HepG2 (cell line): ENCODE results near the gene C4orf33. TPM values are rescaled to one million over a fixed set of nuclear protein-coding genes. Genes with fewer than 3 reads are reported as not detected.

ENCODE experiments used
- ARNTL ChIP-seq: sonication (generic); formaldehyde crosslinking; IDR thresholded peaks from 2 replicates; pipeline ENCODE4 v1.4.0; 2020; ENCODE audit warnings: mild to moderate bottlenecking, missing genetic modification reagents
- FOSL2 ChIP-seq: sonication (generic); formaldehyde crosslinking; IDR thresholded peaks from 2 replicates; pipeline ENCODE4 v1.4.0; 2020; ENCODE audit warnings: missing genetic modification reagents
- HDAC2 ChIP-seq: sonication (generic); formaldehyde crosslinking; IDR thresholded peaks from 2 replicates; pipeline ENCODE4 v1.4.0; 2020; ENCODE audit warnings: missing genetic modification reagents
- HIVEP1 ChIP-seq: sonication (generic); formaldehyde crosslinking; IDR thresholded peaks from 2 replicates; pipeline ENCODE4 v1.4.0; 2020; ENCODE audit warnings: mild to moderate bottlenecking, missing genetic modification reagents
- MTA3 ChIP-seq: sonication (generic); formaldehyde crosslinking; IDR thresholded peaks from 2 replicates; pipeline ENCODE4 v1.4.0; 2020; ENCODE audit warnings: missing genetic modification reagents
- TGIF2 ChIP-seq: IDR thresholded peaks from 2 replicates; pipeline ENCODE4 v1.6.1; 2016; ENCODE audit warnings: control low read depth, missing compliant biosample characterization
- ZBTB3 ChIP-seq: sonication (generic); formaldehyde crosslinking; IDR thresholded peaks from 2 replicates; pipeline ENCODE4 v1.4.0; 2020; ENCODE audit warnings: low read depth, mild to moderate bottlenecking, moderate library complexity, missing genetic modification reagents, borderline replicate concordance
- ZNF143 ChIP-seq: sonication (generic); formaldehyde crosslinking; IDR thresholded peaks from 2 replicates; pipeline ENCODE4 v1.4.0; 2020; ENCODE audit warnings: missing genetic modification reagents
- ZNF749 ChIP-seq: sonication (generic); formaldehyde crosslinking; IDR thresholded peaks from 2 replicates; pipeline ENCODE4 v1.8.0; 2022; ENCODE audit warnings: mild to moderate bottlenecking, missing genetic modification reagents, moderate library complexity, borderline replicate concordance
- polyA plus RNA-seq, 8 experiments: library from polyadenylated mRNA; depleted of rRNA in 3 of 8; stranded (reverse) in 7 of 8; unstranded in 1 of 8; fragments of >200 nt; fragmentation: Illumina TruSeq in 4 of 8; extraction: Trizol in 4 of 8; gene quantifications; 2 replicates each; pipeline versions ENCODE4 v1.2.1 to v1.2.3, GENCODE V29; 2011 to 2016; ENCODE audit warnings: low read depth in 4 of 8, missing spikeins in 1 of 8, mixed read lengths in 1 of 8; ENCODE audit not compliant: insufficient read depth in 1 of 8
- total RNA-seq, 5 experiments: library from RNA; depleted of rRNA; stranded (reverse); fragments of >200 nt; fragmentation: Illumina TruSeq; extraction: Trizol; gene quantifications; 2 replicates each; pipeline ENCODE4 v1.2.3, GENCODE V29; 2016; ENCODE audit warnings: low read depth in 1 of 5
- TF ChIP-seq, protein P1 (sequence below): IDR thresholded peaks from 2 replicates; pipeline ENCODE4 v1.6.1; 2012; ENCODE audit warnings: low read depth, low read length, improper control_type of control experiment
- TF ChIP-seq, protein P2 (sequence below): sonication (generic); formaldehyde crosslinking; conservative IDR thresholded peaks from 2 replicates; pipeline ENCODE4 v1.8.0; 2022; ENCODE audit warnings: mild to moderate bottlenecking, moderate library complexity, missing genetic modification reagents
- TF ChIP-seq, protein P3 (sequence below): sonication (generic); formaldehyde crosslinking; IDR thresholded peaks from 2 replicates; pipeline ENCODE4 v1.4.0; 2020; ENCODE audit warnings: mild to moderate bottlenecking, missing genetic modification reagents, borderline replicate concordance
- TF ChIP-seq, protein P4 (sequence below): sonication (generic); formaldehyde crosslinking; IDR thresholded peaks from 2 replicates; pipeline ENCODE4 v1.5.1; 2020; ENCODE audit warnings: mild to moderate bottlenecking, missing genetic modification reagents, moderate library complexity

C4orf33 gene
- total and polyA plus RNA-seq, 2 of the 13 experiments (the other 11 are each of a cell fraction or from before 2014, with no cell fraction given), result 2.8 to 3.3 TPM

DNA sequence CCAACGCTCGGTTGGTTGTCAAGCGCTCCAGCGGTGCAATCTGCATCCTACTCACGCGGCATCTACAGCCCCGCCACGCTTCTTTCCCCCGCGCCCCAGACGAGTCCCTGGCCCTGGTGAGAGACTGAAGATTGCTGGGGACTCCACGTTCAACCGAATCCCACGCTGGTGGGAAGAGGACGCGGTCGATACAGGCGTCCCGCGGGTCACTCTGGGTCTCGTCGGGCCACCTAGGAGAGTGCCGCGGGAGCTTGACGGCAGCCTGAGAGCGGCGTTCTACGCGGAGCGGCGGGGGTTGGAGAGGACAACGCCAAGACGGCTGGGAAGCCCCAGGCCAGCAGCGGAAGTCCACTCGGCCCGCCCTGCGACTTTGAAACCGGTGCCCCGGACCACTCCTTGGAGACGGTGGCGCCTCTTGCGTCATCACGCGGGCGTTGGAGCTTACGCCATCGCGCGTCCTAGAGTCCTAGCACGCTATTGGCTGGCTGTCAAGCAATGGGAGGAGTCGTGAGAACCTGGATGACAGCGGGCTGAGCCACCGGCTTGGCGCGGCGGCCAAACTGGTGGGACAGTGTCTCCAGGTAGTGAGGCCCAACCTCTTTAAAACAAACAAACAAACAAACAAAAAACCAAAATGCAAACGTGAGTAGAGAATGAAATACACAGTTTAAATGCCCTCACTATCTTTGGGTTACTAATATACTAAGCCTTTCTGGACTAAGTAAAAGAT is 2.6 kb upstream of the C4orf33 start, which contains the start of gene SCLT1 (continued):
- TF ChIP-seq ZNF143 (CRISPR knock-in tag) (peak; percentile 48; the same call in 1 of the 2 replicates), HDAC2 (peak; percentile 85), ARNTL (CRISPR knock-in tag) (peak; percentile 75), ZNF749 (peak; percentile 72; the same call in 1 of the 2 replicates), HIVEP1 (CRISPR knock-in tag) (peak; percentile 95), ZBTB3 (peak; percentile 40; the same call in 1 of the 2 replicates), TGIF2 (CRISPR knock-in tag) (peak; percentile 96), FOSL2 (CRISPR knock-in tag) (peak; percentile 73), MTA3 (CRISPR knock-in tag) (no peak)
- TF ChIP-seq, protein P1, sequence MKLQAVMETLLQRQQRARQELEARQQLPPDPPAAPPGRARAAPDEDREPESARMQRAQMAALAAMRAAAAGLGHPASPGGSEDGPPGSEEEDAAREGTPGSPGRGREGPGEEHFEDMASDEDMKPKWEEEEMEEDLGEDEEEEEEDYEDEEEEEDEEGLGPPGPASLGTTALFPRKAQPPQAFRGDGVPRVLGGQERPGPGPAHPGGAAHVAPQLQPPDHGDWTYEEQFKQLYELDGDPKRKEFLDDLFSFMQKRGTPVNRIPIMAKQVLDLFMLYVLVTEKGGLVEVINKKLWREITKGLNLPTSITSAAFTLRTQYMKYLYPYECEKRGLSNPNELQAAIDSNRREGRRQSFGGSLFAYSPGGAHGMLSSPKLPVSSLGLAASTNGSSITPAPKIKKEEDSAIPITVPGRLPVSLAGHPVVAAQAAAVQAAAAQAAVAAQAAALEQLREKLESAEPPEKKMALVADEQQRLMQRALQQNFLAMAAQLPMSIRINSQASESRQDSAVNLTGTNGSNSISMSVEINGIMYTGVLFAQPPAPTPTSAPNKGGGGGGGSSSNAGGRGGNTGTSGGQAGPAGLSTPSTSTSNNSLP, result 0 out of 2 replicates have a peak, but pooled peaks have one; percentile 8
- TF ChIP-seq, protein P2, sequence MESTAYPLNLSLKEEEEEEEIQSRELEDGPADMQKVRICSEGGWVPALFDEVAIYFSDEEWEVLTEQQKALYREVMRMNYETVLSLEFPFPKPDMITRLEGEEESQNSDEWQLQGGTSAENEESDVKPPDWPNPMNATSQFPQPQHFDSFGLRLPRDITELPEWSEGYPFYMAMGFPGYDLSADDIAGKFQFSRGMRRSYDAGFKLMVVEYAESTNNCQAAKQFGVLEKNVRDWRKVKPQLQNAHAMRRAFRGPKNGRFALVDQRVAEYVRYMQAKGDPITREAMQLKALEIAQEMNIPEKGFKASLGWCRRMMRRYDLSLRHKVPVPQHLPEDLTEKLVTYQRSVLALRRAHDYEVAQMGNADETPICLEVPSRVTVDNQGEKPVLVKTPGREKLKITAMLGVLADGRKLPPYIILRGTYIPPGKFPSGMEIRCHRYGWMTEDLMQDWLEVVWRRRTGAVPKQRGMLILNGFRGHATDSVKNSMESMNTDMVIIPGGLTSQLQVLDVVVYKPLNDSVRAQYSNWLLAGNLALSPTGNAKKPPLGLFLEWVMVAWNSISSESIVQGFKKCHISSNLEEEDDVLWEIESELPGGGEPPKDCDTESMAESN (CRISPR knock-in tag), result peak; percentile 94
- TF ChIP-seq, protein P3, sequence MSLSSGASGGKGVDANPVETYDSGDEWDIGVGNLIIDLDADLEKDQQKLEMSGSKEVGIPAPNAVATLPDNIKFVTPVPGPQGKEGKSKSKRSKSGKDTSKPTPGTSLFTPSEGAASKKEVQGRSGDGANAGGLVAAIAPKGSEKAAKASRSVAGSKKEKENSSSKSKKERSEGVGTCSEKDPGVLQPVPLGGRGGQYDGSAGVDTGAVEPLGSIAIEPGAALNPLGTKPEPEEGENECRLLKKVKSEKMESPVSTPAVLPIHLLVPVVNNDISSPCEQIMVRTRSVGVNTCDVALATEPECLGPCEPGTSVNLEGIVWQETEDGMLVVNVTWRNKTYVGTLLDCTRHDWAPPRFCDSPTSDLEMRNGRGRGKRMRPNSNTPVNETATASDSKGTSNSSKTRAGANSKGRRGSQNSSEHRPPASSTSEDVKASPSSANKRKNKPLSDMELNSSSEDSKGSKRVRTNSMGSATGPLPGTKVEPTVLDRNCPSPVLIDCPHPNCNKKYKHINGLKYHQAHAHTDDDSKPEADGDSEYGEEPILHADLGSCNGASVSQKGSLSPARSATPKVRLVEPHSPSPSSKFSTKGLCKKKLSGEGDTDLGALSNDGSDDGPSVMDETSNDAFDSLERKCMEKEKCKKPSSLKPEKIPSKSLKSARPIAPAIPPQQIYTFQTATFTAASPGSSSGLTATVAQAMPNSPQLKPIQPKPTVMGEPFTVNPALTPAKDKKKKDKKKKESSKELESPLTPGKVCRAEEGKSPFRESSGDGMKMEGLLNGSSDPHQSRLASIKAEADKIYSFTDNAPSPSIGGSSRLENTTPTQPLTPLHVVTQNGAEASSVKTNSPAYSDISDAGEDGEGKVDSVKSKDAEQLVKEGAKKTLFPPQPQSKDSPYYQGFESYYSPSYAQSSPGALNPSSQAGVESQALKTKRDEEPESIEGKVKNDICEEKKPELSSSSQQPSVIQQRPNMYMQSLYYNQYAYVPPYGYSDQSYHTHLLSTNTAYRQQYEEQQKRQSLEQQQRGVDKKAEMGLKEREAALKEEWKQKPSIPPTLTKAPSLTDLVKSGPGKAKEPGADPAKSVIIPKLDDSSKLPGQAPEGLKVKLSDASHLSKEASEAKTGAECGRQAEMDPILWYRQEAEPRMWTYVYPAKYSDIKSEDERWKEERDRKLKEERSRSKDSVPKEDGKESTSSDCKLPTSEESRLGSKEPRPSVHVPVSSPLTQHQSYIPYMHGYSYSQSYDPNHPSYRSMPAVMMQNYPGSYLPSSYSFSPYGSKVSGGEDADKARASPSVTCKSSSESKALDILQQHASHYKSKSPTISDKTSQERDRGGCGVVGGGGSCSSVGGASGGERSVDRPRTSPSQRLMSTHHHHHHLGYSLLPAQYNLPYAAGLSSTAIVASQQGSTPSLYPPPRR (CRISPR knock-in tag), result peak; percentile 63; the same call in 1 of the 2 replicates
- TF ChIP-seq, protein P4, sequence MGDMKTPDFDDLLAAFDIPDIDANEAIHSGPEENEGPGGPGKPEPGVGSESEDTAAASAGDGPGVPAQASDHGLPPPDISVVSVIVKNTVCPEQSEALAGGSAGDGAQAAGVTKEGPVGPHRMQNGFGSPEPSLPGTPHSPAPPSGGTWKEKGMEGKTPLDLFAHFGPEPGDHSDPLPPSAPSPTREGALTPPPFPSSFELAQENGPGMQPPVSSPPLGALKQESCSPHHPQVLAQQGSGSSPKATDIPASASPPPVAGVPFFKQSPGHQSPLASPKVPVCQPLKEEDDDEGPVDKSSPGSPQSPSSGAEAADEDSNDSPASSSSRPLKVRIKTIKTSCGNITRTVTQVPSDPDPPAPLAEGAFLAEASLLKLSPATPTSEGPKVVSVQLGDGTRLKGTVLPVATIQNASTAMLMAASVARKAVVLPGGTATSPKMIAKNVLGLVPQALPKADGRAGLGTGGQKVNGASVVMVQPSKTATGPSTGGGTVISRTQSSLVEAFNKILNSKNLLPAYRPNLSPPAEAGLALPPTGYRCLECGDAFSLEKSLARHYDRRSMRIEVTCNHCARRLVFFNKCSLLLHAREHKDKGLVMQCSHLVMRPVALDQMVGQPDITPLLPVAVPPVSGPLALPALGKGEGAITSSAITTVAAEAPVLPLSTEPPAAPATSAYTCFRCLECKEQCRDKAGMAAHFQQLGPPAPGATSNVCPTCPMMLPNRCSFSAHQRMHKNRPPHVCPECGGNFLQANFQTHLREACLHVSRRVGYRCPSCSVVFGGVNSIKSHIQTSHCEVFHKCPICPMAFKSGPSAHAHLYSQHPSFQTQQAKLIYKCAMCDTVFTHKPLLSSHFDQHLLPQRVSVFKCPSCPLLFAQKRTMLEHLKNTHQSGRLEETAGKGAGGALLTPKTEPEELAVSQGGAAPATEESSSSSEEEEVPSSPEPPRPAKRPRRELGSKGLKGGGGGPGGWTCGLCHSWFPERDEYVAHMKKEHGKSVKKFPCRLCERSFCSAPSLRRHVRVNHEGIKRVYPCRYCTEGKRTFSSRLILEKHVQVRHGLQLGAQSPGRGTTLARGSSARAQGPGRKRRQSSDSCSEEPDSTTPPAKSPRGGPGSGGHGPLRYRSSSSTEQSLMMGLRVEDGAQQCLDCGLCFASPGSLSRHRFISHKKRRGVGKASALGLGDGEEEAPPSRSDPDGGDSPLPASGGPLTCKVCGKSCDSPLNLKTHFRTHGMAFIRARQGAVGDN (CRISPR knock-in tag), result peak; percentile 90
